Neutrophil (primary cell): ENCODE results near the gene TEKT3.

ENCODE experiments used
- H3K27ac ChIP-seq: fragments of 200-600 bp; sonication (generic); 2 replicates; pipeline ENCODE4 v1.5.1; 2016; ENCODE audit warnings: mild to moderate bottlenecking, moderate library complexity
- H3K27me3 ChIP-seq: fragments of 200-600 bp; sonication (generic); 2 replicates; pipeline ENCODE4 v1.6.0; 2016; ENCODE audit warnings: mild to moderate bottlenecking
- H3K36me3 ChIP-seq: fragments of 200-600 bp; sonication (generic); 2 replicates; pipeline ENCODE4 v1.5.1; 2017
- H3K4me1 ChIP-seq, 2 experiments: fragments of 200-600 bp in 1 of 2; sonication (generic) in 1 of 2; 1 replicate in 1 of 2; 2 replicates in 1 of 2; pipeline versions ENCODE4 v1.5.1 to v1.6.1; 2013 to 2016; ENCODE audit warnings: low read depth in 1 of 2, low read length in 1 of 2, mild to moderate bottlenecking in 1 of 2, moderate library complexity in 1 of 2; ENCODE audit not compliant: control insufficient read depth in 1 of 2, insufficient read depth in 1 of 2
- H3K4me3 ChIP-seq, 2 experiments: fragments of 200-600 bp in 1 of 2; sonication (generic) in 1 of 2; 1 replicate in 1 of 2; 2 replicates in 1 of 2; pipeline ENCODE4 v1.5.1; 2013 to 2016; ENCODE audit warnings: low read depth in 1 of 2, low read length in 1 of 2, mild to moderate bottlenecking in 1 of 2, moderate library complexity in 1 of 2
- H3K9me3 ChIP-seq: fragments of 200-600 bp; sonication (generic); 2 replicates; pipeline ENCODE4 v1.5.1; 2016
- CTCF ChIP-seq: fragments of 200-600 bp; sonication (generic); IDR thresholded peaks from 2 replicates; pipeline ENCODE4 v1.5.1; 2016; ENCODE audit warnings: antibody characterized with exemption

TEKT3 gene

GRCh38 chr17:15301845-15302244 is 39.6 kb downstream of the TEKT3 start:
- no peaks in the 10 kb centered on the region for H3K4me1 ChIP-seq
- H3K36me3 ChIP-seq: no peaks in the 10 kb centered on the region
- H3K27me3 ChIP-seq: peaks cover 28% of the 10 kb centered on the region
- H3K27ac ChIP-seq: no peak overlapping the region
- no peak overlapping the region for H3K4me3 ChIP-seq
- no peaks in the 10 kb centered on the region for H3K9me3 ChIP-seq
- TF ChIP-seq CTCF: no peak

GRCh38 chr17:15298176-15298575 is 43.2 kb downstream of the TEKT3 start:
- Histone ChIP-seq H3K36me3 (no peaks in the 10 kb centered on the region), H3K27ac (no peak overlapping the region), H3K4me3 (no peak overlapping the region), H3K4me1 (no peaks in the 10 kb centered on the region), H3K9me3 (no peaks in the 10 kb centered on the region), H3K27me3 (peaks cover under 1% of the 10 kb centered on the region)
- no peak for TF ChIP-seq CTCF

GRCh38 chr17:15293558-15293957 is 47.8 kb downstream of the TEKT3 start:
- H3K36me3 ChIP-seq: no peaks in the 10 kb centered on the region
- no peak for TF ChIP-seq CTCF
- H3K4me1 ChIP-seq: no peaks in the 10 kb centered on the region
- no peak overlapping the region for H3K4me3 ChIP-seq
- H3K27me3 ChIP-seq: peaks cover 16% of the 10 kb centered on the region
- H3K9me3 ChIP-seq: no peaks in the 10 kb centered on the region
- no peak overlapping the region for H3K27ac ChIP-seq

- no peaks in the 10 kb centered on the region for H3K4me1 ChIP-seq
- H3K4me3 ChIP-seq: no peak overlapping the region
- H3K36me3 ChIP-seq: no peaks in the 10 kb centered on the region
- TF ChIP-seq CTCF: no peak
- H3K27ac ChIP-seq: no peak overlapping the region
- H3K9me3 ChIP-seq: no peaks in the 10 kb centered on the region
- H3K27me3 ChIP-seq: peaks cover 30% of the 10 kb centered on the region
Observed at GRCh38 chr17:15291674-15292361, 49.6 kb downstream of the TEKT3 start.

- H3K36me3 ChIP-seq: no peaks in the 10 kb centered on the region
- no peak overlapping the region for H3K4me3 ChIP-seq
- H3K4me1 ChIP-seq: no peaks in the 10 kb centered on the region
- H3K27me3 ChIP-seq: peaks cover 35% of the 10 kb centered on the region
- no peaks in the 10 kb centered on the region for H3K9me3 ChIP-seq
- H3K27ac ChIP-seq: no peak overlapping the region
- no peak for TF ChIP-seq CTCF
Observed at GRCh38 chr17:15290605-15291004, 50.8 kb downstream of the TEKT3 start.
